HCT116 (cell line): Measurements from ENCODE around the gene RNF150. TPM values are rescaled to one million over a fixed set of nuclear protein-coding genes. Genes with fewer than 3 reads are reported as not detected.

Experiments used
- ATAC-seq: fragments of 200-7000 bp; cut with Tn5 transposase; 2 replicates; pipeline ENCODE4 v1.9.1; 2020; ENCODE audit warnings: mild to moderate bottlenecking, moderate library complexity
- BruUV-seq: library from RNA; stranded (reverse); fragments of 400-500 nt; replicated peaks from 2 replicates; lab custom pipeline; 2021; lab: Mats Ljungman, UMichigan
- CTCF ChIA-PET: fragments of 300-600 bp; sonication (Branson Sonifier 250); formaldehyde crosslinking; loops from one replicate; lab custom pipeline; 2021; ENCODE audit warnings: antibody characterized with exemption; lab: Charles Lee
- POLR2A ChIA-PET: fragments of 300-600, 350-600 bp; sonication (Branson Sonifier 250); formaldehyde crosslinking; loops from one replicate; lab custom pipeline; 2021; ENCODE audit warnings: antibody characterized with exemption; lab: Charles Lee
- RAD21 ChIA-PET, 2 experiments: fragments of 300-600 bp; sonication (Branson Sonifier 250); formaldehyde crosslinking; loops; one replicate each; lab custom pipeline; 2023; ENCODE audit warnings: low total read pairs in 2 of 2; ENCODE audit not compliant: uncharacterized antibody in 2 of 2, unreplicated experiment in 2 of 2, low non-redundant PET in 1 of 2; lab: Charles Lee
- DNase-seq: peaks from one replicate; pipeline ENCODE4 v3.0.0-alpha.2; 2010; ENCODE audit warnings: low read depth, low spot score
- H2AFZ ChIP-seq: fragments of 200-600 bp; shearing (Covaris generic), sonication (generic); 2 replicates; pipeline ENCODE4 v1.6.1; 2017; ENCODE audit warnings: low read depth, mixed run types, mixed read lengths, antibody characterized with exemption, low read length; ENCODE audit not compliant: poor library complexity, severe bottlenecking
- H3K27ac ChIP-seq: 2 replicates; pipeline ENCODE4 v1.5.1; 2012; ENCODE audit warnings: low read depth, low read length
- H3K27me3 ChIP-seq: fragments of 200-600 bp; sonication (generic); 2 replicates; pipeline ENCODE4 v1.6.1; 2016; ENCODE audit warnings: mixed run types, low read length, mixed read lengths; ENCODE audit not compliant: insufficient read depth
- H3K36me3 ChIP-seq, 2 experiments: fragments of 200-500 bp in 1 of 2; fragments of 200-600 bp in 1 of 2; sonication (Bioruptor generic) in 1 of 2; sonication (generic) in 1 of 2; 2 replicates each; pipeline versions ENCODE4 v1.5.1 to v1.6.1; 2014 to 2016; ENCODE audit warnings: low read length in 2 of 2, inconsistent platforms in 1 of 2, mixed read lengths in 1 of 2, mixed run types in 1 of 2; ENCODE audit not compliant: insufficient read depth in 2 of 2, control insufficient read depth in 1 of 2
- H3K4me1 ChIP-seq, 2 experiments: fragments of 200-600 bp in 1 of 2; sonication (generic) in 1 of 2; 2 replicates each; pipeline versions ENCODE4 v1.5.1 to v1.6.1; 2012 to 2017; ENCODE audit warnings: low read length in 2 of 2, inconsistent platforms in 1 of 2, mild to moderate bottlenecking in 1 of 2, mixed read lengths in 1 of 2, mixed run types in 1 of 2, moderate library complexity in 1 of 2; ENCODE audit not compliant: insufficient read depth in 2 of 2, control insufficient read depth in 1 of 2
- H3K4me2 ChIP-seq: fragments of 200-600 bp; sonication (generic); 2 replicates; pipeline ENCODE4 v1.6.1; 2017; ENCODE audit warnings: mixed run types, low read length, mixed read lengths
- H3K4me3 ChIP-seq, 2 experiments: fragments of 200-600 bp in 1 of 2; sonication (generic) in 1 of 2; replicated peaks in 1 of 2; 2 replicates each; pipeline ENCODE4 v1.5.1; 2011 to 2016; ENCODE audit warnings: low read length in 2 of 2, control low read depth in 1 of 2, low read depth in 1 of 2, mild to moderate bottlenecking in 1 of 2, mixed read lengths in 1 of 2, mixed run types in 1 of 2
- H3K79me2 ChIP-seq: fragments of 200-600 bp; sonication (generic); 2 replicates; pipeline ENCODE4 v1.6.1; 2017; ENCODE audit warnings: mild to moderate bottlenecking, mixed run types, low read length, moderate library complexity, mixed read lengths; ENCODE audit not compliant: insufficient read depth
- H3K9ac ChIP-seq: fragments of 200-600 bp; sonication (generic); 2 replicates; pipeline ENCODE4 v1.6.1; 2016; ENCODE audit warnings: low read length, mixed read lengths
- H3K9me2 ChIP-seq: fragments of 200-600 bp; sonication (generic), shearing (Covaris generic); 2 replicates; pipeline ENCODE4 v1.6.1; 2017; ENCODE audit warnings: mixed run types, mild to moderate bottlenecking, moderate library complexity; ENCODE audit not compliant: insufficient read depth
- H3K9me3 ChIP-seq, 2 experiments: fragments of 200-500 bp in 1 of 2; fragments of 200-600 bp in 1 of 2; sonication (Bioruptor generic) in 1 of 2; sonication (generic) in 1 of 2; 2 replicates each; pipeline ENCODE4 v1.6.1; 2014 to 2017; ENCODE audit warnings: low read length in 2 of 2, mixed read lengths in 2 of 2, inconsistent platforms in 1 of 2, low read depth in 1 of 2, mild to moderate bottlenecking in 1 of 2, mixed run types in 1 of 2, moderate library complexity in 1 of 2; ENCODE audit not compliant: control insufficient read depth in 1 of 2, insufficient read depth in 1 of 2
- H4K20me1 ChIP-seq: fragments of 200-600 bp; sonication (generic), shearing (Covaris generic); 2 replicates; pipeline ENCODE4 v1.6.1; 2017; ENCODE audit warnings: mixed run types, mild to moderate bottlenecking, moderate library complexity; ENCODE audit not compliant: insufficient read depth
- EGR1 ChIP-seq: IDR thresholded peaks from 2 replicates; pipeline ENCODE4 v1.6.1; 2012; ENCODE audit warnings: low read depth
- EZH2phosphoT487 ChIP-seq: fragments of 200-600 bp; IDR thresholded peaks from 2 replicates; pipeline ENCODE4 v1.6.1; 2018; ENCODE audit warnings: antibody characterized with exemption, borderline replicate concordance
- POLR2AphosphoS5 ChIP-seq: IDR thresholded peaks from 2 replicates; pipeline ENCODE4 v1.6.1; 2011; ENCODE audit warnings: mild to moderate bottlenecking, low read depth, low read length, moderate library complexity
- SP1 ChIP-seq: IDR thresholded peaks from 2 replicates; pipeline ENCODE4 v1.6.1; 2012; ENCODE audit warnings: low read depth
- TCF7L2 ChIP-seq: IDR thresholded peaks from 2 replicates; pipeline ENCODE4 v1.7.0; 2011; ENCODE audit warnings: borderline replicate concordance, inconsistent platforms; ENCODE audit not compliant: insufficient read depth, insufficient read length; ENCODE audit errors: extremely low read depth
- YY1 ChIP-seq: IDR thresholded peaks from 2 replicates; pipeline ENCODE4 v1.6.1; 2011; ENCODE audit warnings: low read length, low read depth, moderate library complexity, mild to moderate bottlenecking; ENCODE audit not compliant: insufficient replicate concordance; ENCODE audit errors: extremely low read depth
- ZFX ChIP-seq: fragments of 450-650 bp; IDR thresholded peaks from 2 replicates; pipeline ENCODE4 v1.6.1; 2017
- intact Hi-C: fragments of 100-400 bp; cut with micrococcal nuclease; formaldehyde crosslinking; loops from 2 replicates; pipeline ENCODE4 v1.10.0; 2022
- total RNA-seq: library from RNA; stranded (reverse); gene quantifications from one replicate; pipeline ENCODE4 v1.2.1, GENCODE V29; 2021; ENCODE audit not compliant: unreplicated experiment
- TF ChIP-seq, protein P1 (sequence below): IDR thresholded peaks from 2 replicates; pipeline ENCODE4 v1.6.1; 2012; ENCODE audit warnings: low read depth
- TF ChIP-seq, protein P2 (sequence below), 3 experiments: fragments of 200-600 bp in 1 of 3; sonication (generic) in 1 of 3; IDR thresholded peaks in 2 of 3; conservative IDR thresholded peaks in 1 of 3; 2 replicates each; pipeline ENCODE4 v1.5.1; 2012 to 2017; ENCODE audit warnings: low read depth in 2 of 3, low read length in 2 of 3, antibody characterized with exemption in 1 of 3, borderline replicate concordance in 1 of 3, control low read depth in 1 of 3, mild to moderate bottlenecking in 1 of 3, mixed read lengths in 1 of 3, mixed run types in 1 of 3, moderate library complexity in 1 of 3; ENCODE audit not compliant: insufficient read depth in 1 of 3
- TF ChIP-seq, protein P3 (sequence below): IDR thresholded peaks from 2 replicates; pipeline ENCODE4 v1.6.1; 2012

RNF150 gene
- total RNA-seq, 1 experiment from 2014 or later, result 0.07 TPM

DNA sequence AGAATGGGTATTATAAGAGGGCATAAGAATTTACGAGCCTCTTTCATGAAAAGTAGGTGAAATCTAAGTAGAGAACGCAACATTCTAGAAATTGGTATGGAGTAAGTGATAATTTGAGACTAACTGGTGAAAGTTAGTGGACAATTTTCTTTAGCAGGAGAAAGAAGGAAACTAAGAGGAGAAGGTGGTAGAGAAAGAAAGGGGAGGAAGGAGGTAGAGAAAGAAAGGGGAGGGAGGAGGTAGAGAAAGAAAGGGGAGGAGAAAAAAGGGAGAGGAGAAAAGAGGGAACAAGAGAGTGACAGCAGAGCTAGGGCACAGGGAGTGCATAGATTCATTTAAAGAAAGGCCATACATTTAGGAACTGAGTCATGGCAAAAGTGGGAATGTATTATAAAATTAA, 94.1 kb downstream of the RNF150 start (continued):
- TF ChIP-seq, protein P1, sequence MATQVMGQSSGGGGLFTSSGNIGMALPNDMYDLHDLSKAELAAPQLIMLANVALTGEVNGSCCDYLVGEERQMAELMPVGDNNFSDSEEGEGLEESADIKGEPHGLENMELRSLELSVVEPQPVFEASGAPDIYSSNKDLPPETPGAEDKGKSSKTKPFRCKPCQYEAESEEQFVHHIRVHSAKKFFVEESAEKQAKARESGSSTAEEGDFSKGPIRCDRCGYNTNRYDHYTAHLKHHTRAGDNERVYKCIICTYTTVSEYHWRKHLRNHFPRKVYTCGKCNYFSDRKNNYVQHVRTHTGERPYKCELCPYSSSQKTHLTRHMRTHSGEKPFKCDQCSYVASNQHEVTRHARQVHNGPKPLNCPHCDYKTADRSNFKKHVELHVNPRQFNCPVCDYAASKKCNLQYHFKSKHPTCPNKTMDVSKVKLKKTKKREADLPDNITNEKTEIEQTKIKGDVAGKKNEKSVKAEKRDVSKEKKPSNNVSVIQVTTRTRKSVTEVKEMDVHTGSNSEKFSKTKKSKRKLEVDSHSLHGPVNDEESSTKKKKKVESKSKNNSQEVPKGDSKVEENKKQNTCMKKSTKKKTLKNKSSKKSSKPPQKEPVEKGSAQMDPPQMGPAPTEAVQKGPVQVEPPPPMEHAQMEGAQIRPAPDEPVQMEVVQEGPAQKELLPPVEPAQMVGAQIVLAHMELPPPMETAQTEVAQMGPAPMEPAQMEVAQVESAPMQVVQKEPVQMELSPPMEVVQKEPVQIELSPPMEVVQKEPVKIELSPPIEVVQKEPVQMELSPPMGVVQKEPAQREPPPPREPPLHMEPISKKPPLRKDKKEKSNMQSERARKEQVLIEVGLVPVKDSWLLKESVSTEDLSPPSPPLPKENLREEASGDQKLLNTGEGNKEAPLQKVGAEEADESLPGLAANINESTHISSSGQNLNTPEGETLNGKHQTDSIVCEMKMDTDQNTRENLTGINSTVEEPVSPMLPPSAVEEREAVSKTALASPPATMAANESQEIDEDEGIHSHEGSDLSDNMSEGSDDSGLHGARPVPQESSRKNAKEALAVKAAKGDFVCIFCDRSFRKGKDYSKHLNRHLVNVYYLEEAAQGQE, result no peak

DNA sequence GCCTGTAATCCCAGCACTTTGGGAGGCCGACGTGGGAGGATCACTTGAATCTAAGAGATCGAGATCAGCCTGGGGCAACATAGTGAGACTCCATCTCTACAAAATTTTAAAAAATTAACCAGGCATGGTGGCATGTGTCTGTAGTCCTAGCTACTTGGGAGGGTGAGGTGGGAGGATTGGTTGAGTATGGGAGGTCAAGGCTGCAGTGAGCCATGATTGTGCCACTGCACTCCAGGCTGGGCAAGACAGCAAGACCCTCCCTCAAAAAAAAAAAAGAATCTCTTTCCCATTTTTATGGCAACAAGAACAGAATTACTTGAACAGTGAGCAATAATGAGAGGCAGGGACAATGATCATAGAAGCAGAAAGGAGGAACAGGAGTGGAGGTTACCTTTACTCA, 94.8 kb downstream of the RNF150 start:
- ChIA-PET RAD21 (no interaction called here), POLR2A (no interaction called here), CTCF (no interaction called here)
- Histone ChIP-seq H3K4me2 (no peak overlapping the region), H3K27ac (no peak overlapping the region), H2AFZ (no peak overlapping the region), H3K9me2 (no peaks in the 10 kb centered on the region), H3K79me2 (no peaks in the 10 kb centered on the region), H4K20me1 (no peaks in the 10 kb centered on the region), H3K4me3 (no peak overlapping the region), H3K9ac (no peak overlapping the region), H3K4me1 (no peaks in the 10 kb centered on the region), H3K36me3 (no peaks in the 10 kb centered on the region), H3K9me3 (no peaks in the 10 kb centered on the region), H3K27me3 (no peaks in the 10 kb centered on the region)
- TF ChIP-seq, protein P1, result no peak
- TF ChIP-seq EZH2phosphoT487 (no peak), TCF7L2 (no peak), SP1 (no peak), YY1 (no peak), ZFX (no peak), EGR1 (no peak), POLR2AphosphoS5 (no peak)
- TF ChIP-seq, protein P2, sequence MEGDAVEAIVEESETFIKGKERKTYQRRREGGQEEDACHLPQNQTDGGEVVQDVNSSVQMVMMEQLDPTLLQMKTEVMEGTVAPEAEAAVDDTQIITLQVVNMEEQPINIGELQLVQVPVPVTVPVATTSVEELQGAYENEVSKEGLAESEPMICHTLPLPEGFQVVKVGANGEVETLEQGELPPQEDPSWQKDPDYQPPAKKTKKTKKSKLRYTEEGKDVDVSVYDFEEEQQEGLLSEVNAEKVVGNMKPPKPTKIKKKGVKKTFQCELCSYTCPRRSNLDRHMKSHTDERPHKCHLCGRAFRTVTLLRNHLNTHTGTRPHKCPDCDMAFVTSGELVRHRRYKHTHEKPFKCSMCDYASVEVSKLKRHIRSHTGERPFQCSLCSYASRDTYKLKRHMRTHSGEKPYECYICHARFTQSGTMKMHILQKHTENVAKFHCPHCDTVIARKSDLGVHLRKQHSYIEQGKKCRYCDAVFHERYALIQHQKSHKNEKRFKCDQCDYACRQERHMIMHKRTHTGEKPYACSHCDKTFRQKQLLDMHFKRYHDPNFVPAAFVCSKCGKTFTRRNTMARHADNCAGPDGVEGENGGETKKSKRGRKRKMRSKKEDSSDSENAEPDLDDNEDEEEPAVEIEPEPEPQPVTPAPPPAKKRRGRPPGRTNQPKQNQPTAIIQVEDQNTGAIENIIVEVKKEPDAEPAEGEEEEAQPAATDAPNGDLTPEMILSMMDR (IDR thresholded peaks at IDR 0.05 in 2 of 3, conservative IDR thresholded peaks at IDR 0.05 in 1 of 3; ENCODE audit: borderline replicate concordance in 1 of 3, insufficient read depth in 1 of 3, low read depth in 2 of 3, low read length in 2 of 3), result no peak
- TF ChIP-seq, protein P3, sequence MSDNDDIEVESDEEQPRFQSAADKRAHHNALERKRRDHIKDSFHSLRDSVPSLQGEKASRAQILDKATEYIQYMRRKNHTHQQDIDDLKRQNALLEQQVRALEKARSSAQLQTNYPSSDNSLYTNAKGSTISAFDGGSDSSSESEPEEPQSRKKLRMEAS, result no peak
- ATAC-seq, result no peak
- BruUV-seq, result no TSS peak
- intact Hi-C loops, result no loop called here
- no peak for DNase-seq
